Upper lobe of left lung (tissue), 6 donors: ENCODE data around the gene POU3F2. TPM values are rescaled to one million over a fixed set of nuclear protein-coding genes. Genes with fewer than 3 reads are reported as not detected.

Source experiments
- ATAC-seq, 2 donors: fragments of 200-7000 bp; cut with Tn5 transposase; one replicate each; pipeline ENCODE4 v1.9.1; 2022; ENCODE audit warnings: mild to moderate bottlenecking in 2 of 2, moderate library complexity in 2 of 2; ENCODE audit not compliant: low FRiP score in 2 of 2
- DNase-seq, 2 donors: peaks; one replicate each; pipeline ENCODE4 v3.0.0-alpha.2; 2019 to 2020
- H3K27ac ChIP-seq, 4 donors: fragments of 200-600 bp; sonication (generic); one replicate each; pipeline ENCODE4 v1.5.1; 2016 to 2019
- H3K27me3 ChIP-seq, 4 donors: fragments of 200-600 bp; sonication (generic); one replicate each; pipeline ENCODE4 v1.5.1; 2017 to 2019
- H3K36me3 ChIP-seq, 4 donors: fragments of 200-600 bp; sonication (generic); one replicate each; pipeline ENCODE4 v1.5.1; 2016 to 2019
- H3K4me1 ChIP-seq, 4 donors: fragments of 200-600 bp; sonication (generic); one replicate each; pipeline ENCODE4 v1.5.1; 2018 to 2019
- H3K4me3 ChIP-seq, 4 donors: fragments of 200-600 bp; sonication (generic); one replicate each; pipeline ENCODE4 v1.5.1; 2017 to 2019; ENCODE audit warnings: mild to moderate bottlenecking in 2 of 4, moderate library complexity in 1 of 4
- H3K9me3 ChIP-seq, 4 donors: fragments of 200-600 bp; sonication (generic); one replicate each; pipeline ENCODE4 v1.5.1; 2018 to 2019
- CTCF ChIP-seq, 6 experiments: fragments of 450-650 bp in 4 of 6; fragments of 200-600 bp in 2 of 6; sonication (generic) in 2 of 6; IDR thresholded peaks; one replicate each; pipeline ENCODE4 v1.5.1; 2016 to 2019; ENCODE audit warnings: antibody characterized with exemption in 6 of 6
- EP300 ChIP-seq, 4 donors: sonication (generic); formaldehyde crosslinking; IDR thresholded peaks; one replicate each; pipeline ENCODE4 v1.5.1; 2017; ENCODE audit warnings: antibody characterized with exemption in 4 of 4, control low read depth in 2 of 4
- POLR2A ChIP-seq, 4 donors: fragments of 450-650 bp; IDR thresholded peaks; one replicate each; pipeline ENCODE4 v1.5.1; 2016 to 2017; ENCODE audit warnings: antibody characterized with exemption in 4 of 4, mild to moderate bottlenecking in 2 of 4
- POLR2AphosphoS5 ChIP-seq, 2 donors: sonication (generic); formaldehyde crosslinking; IDR thresholded peaks; one replicate each; pipeline ENCODE4 v1.5.1; 2017; ENCODE audit warnings: antibody characterized with exemption in 2 of 2
- WGBS, 2 donors: methylation state at CpG; one replicate each; pipeline ENCODE4 v1.1.5; 2017 to 2018; 5-methylcytosine and 5-hydroxymethylcytosine counted together
- total RNA-seq, 6 donors: library from RNA; depleted of rRNA in 4 of 6; stranded (reverse); fragments of >200 nt in 4 of 6; gene quantifications; one replicate each; pipeline versions ENCODE4 v1.1.0 to v1.2.1, GENCODE V29; 2016 to 2021
- donor health status: DM: no; HTN: no; CAD: no; lungs with moderate emphysema.
- donor health status: DM: no; HTN: yes; CAD: no; lungs with severe emphysema.

Gene POU3F2
- total RNA-seq, 6 donors from 2014 or later, result not detected

DNA sequence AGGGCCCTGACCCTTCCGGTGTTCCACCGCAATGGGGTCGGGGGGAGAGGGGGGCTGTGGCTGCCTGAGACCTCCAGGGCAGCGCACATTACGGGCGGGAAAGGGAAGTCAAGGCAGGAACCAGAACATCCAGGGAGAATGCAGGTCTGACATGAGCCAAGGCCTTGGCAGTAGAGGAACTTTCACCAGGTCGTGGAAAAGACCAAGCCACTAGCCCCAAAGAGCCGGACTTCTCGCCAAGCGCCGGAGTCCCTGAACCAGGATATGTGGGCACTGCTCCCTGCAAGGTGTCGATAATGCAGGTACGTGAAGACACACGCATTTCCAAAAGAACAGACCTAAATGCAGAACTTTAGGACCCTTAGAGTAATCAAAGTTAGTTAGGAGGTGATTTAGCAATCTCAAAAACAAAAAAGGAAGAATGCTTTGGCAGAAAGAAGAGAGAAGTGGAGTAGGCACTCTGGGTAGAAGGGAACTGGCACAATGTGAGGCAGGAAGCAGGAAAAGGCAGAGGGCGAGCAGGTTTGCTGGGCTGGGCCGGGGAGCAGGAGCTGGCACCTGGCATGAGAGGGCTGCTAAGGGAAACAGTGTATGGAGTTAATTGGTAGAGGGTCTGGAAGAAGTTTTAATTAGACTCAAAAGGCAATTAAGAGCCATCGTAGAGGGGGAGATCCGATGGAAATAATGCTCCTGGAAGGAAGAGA lies 14.3 kb downstream of the POU3F2 start:
- peaks cover 0 to 45% (median 27%) of the 10 kb centered on the region in 4 donors for H3K27me3 ChIP-seq
- H3K27ac ChIP-seq, result no peak overlapping the region

GRCh38 chr6:98864497-98864896 lies 30.1 kb downstream of the POU3F2 start:
- TF ChIP-seq POLR2AphosphoS5 (IDR thresholded peaks at IDR 0.05), result no peak
- 99% methylated on average over 6 of the region's 6 CpGs for WGBS, 2 donors

More for the DNA sequence above, 14.3 kb downstream of the POU3F2 start:
- no peak for DNase-seq
- no peak for ATAC-seq
- Histone ChIP-seq H3K36me3 (no peaks in the 10 kb centered on the region), H3K9me3 (no peaks in the 10 kb centered on the region), H3K4me1 (peaks cover 19 to 36% (median 28%) of the 10 kb centered on the region in 4 donors), H3K4me3 (peak overlapping the region in 1 of 4 donors; percentile 23)
- no peak for TF ChIP-seq POLR2AphosphoS5 (IDR thresholded peaks at IDR 0.05)
- TF ChIP-seq POLR2A (IDR thresholded peaks at IDR 0.05), result no peak
- no peak for TF ChIP-seq EP300 (IDR thresholded peaks at IDR 0.05)
- no peak for TF ChIP-seq CTCF (IDR thresholded peaks at IDR 0.05)
- WGBS, 2 donors, result 47 to 57% methylated on average over 15 to 17 of the region's 18 CpGs

DNA sequence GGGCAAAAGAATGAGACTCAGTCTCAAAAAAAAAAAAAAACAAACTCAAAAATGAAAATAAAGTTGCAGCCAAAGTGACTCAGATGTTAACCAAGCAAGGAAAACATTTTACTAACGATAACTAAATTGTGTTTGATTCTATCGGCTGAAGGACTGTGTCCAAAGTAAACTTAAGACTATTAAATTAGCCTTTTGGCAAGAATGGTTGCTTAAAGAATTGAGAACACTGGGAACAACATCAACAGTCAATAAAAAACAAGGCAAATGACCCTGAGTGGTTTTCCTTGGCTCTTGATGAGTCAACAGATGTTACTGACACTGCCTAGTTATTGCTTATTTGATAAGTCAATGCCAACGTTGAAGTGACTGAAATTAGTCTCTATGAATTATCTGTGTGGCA lies 36.7 kb downstream of the POU3F2 start:
- WGBS, 2 donors, result 65 to 91% methylated on average over 3 of the region's 3 CpGs
- Histone ChIP-seq H3K9me3 (no peaks in the 10 kb centered on the region), H3K27ac (no peak overlapping the region), H3K4me1 (no peaks in the 10 kb centered on the region), H3K4me3 (no peak overlapping the region), H3K36me3 (peaks cover 0 to 13% (median 1%) of the 10 kb centered on the region in 4 donors), H3K27me3 (no peaks in the 10 kb centered on the region)
- TF ChIP-seq POLR2AphosphoS5 (IDR thresholded peaks at IDR 0.05) (no peak), POLR2A (IDR thresholded peaks at IDR 0.05) (no peak), CTCF (IDR thresholded peaks at IDR 0.05) (no peak), EP300 (IDR thresholded peaks at IDR 0.05) (no peak)
- ATAC-seq, result no peak
- DNase-seq, result no peak

More at GRCh38 chr6:98864497-98864896, 30.1 kb downstream of the POU3F2 start:
- Histone ChIP-seq H3K4me3 (no peak overlapping the region), H3K36me3 (peaks cover 0 to 2% (median 0%) of the 10 kb centered on the region in 4 donors), H3K27me3 (no peaks in the 10 kb centered on the region), H3K9me3 (no peaks in the 10 kb centered on the region), H3K27ac (no peak overlapping the region), H3K4me1 (no peaks in the 10 kb centered on the region)
- no peak for ATAC-seq
- no peak for DNase-seq

GRCh38 chr6:98871821-98872220 lies 37.4 kb downstream of the POU3F2 start:
- Histone ChIP-seq H3K27ac (no peak overlapping the region), H3K27me3 (no peaks in the 10 kb centered on the region), H3K4me3 (no peak overlapping the region), H3K36me3 (peaks cover 0 to 13% (median 0%) of the 10 kb centered on the region in 4 donors), H3K4me1 (no peaks in the 10 kb centered on the region), H3K9me3 (no peaks in the 10 kb centered on the region)
- 74 to 80% methylated on average over 3 of the region's 3 CpGs for WGBS, 2 donors
- ATAC-seq (no peak), DNase-seq (no peak)
- TF ChIP-seq POLR2AphosphoS5 (IDR thresholded peaks at IDR 0.05), result no peak
- TF ChIP-seq CTCF (IDR thresholded peaks at IDR 0.05), result no peak
- TF ChIP-seq EP300 (IDR thresholded peaks at IDR 0.05), result no peak
- TF ChIP-seq POLR2A (IDR thresholded peaks at IDR 0.05), result no peak

DNA sequence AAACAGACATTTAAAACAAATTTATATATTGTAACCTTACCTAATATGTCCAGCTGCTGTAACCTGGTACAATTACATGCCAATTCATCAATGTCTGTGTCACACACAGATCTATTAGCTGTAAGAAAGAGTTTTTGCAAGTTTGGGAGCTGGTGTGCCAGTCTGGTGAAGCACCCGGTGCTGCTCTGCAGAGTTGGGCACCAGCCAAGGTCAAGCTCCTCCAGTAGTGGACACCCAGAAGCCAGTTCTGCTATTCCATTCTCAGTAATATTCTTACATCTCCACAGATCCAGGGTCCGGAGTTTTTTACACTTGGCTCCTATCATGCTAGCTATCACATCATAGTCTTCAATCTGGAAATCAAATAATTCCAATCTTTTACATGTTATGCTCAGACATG lies 41.0 kb downstream of the POU3F2 start:
- TF ChIP-seq POLR2AphosphoS5 (IDR thresholded peaks at IDR 0.05) (no peak), EP300 (IDR thresholded peaks at IDR 0.05) (no peak), CTCF (IDR thresholded peaks at IDR 0.05) (no peak), POLR2A (IDR thresholded peaks at IDR 0.05) (no peak)
- H3K36me3 ChIP-seq, result peaks cover 0 to 28% (median 0%) of the 10 kb centered on the region in 4 donors
- H3K27ac ChIP-seq, result no peak overlapping the region
- no peaks in the 10 kb centered on the region for H3K4me1 ChIP-seq
- no peak for DNase-seq
- 69 to 79% methylated on average over 2 of the region's 2 CpGs for WGBS, 2 donors
- H3K4me3 ChIP-seq, result no peak overlapping the region
- H3K27me3 ChIP-seq, result no peaks in the 10 kb centered on the region
- no peak for ATAC-seq
- H3K9me3 ChIP-seq, result no peaks in the 10 kb centered on the region
